ENCODE data around the gene SLC25A26.

The SLC25A26 gene

DNA sequence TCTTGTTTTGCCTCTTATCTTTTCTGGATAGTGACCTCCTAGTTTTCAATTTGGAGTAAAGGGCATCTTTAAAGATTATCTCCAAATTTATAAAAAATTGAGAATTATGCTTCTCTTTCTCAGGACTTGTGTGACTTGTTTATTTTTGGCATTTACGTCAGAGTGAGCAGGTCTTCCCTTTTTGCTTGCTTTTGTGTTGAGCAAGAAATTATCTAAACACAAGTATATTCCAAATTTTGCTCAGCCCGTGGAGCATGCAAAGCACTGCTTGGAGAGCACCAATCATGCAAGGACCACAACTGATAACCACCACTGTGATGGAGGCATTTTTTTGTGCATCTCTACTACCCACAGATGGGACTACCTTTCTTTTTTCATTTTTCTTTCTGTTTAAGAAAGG, 7.1 kb downstream of the SLC25A26 start:
- no peak for DNase-seq

DNA sequence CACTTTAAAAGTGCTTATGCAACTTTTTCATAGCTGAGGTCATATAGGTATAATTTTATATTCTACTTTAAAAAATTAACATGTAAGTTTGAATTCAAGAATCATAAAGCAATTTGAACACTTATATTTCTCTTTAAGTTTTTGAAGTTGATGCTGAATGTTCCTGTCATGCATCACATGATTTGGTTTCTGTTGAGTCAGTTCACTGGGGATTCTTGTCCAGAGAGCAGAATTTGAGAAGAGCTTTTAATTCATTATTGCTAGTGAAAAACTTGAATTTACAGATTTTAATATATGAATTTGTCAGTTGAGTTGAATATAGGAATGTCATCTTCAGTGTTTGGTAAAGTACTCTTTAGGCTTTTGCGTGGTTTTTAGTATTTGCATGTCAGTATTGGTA, 7.9 kb downstream of the SLC25A26 start:
- no peak for DNase-seq

DNA sequence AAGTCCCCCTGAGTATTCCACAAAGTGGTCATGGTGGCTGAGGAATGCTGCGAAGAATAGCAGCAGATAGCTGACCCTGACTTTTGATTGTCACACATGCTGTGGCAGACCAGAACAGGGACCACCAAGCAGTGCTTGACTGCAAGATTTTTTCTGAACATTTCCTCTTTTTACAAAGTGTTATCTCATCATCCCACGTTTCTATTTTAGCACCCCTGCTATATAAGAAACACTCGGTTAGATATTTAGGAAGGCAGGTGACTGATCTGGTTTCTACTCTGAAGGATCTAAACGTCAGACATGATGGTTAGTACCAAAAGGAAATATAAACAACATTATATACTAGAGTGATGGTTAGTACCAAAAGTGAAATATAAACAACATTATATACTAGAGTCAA, 9.1 kb downstream of the SLC25A26 start:
- no peak for DNase-seq

DNA sequence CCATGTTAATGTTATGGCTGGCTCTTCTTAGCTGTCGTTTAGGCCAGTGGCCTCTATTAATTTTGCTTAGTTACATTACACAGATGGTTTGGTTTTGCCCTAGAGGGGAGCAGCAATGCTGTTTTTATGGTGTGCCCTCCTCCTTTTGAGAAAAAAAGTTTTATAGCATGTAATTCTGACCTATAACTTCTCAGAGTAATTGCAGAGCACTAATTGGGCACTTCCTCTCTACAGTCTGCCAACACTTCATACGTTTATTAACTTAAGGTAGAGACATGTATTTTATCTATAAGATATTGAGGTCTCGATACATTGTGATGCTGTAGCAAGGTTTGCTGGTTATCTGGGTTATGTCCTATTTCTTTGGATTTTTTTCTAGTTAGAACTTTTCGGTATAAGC, 12.2 kb downstream of the SLC25A26 start:
- no peak for DNase-seq

DNA sequence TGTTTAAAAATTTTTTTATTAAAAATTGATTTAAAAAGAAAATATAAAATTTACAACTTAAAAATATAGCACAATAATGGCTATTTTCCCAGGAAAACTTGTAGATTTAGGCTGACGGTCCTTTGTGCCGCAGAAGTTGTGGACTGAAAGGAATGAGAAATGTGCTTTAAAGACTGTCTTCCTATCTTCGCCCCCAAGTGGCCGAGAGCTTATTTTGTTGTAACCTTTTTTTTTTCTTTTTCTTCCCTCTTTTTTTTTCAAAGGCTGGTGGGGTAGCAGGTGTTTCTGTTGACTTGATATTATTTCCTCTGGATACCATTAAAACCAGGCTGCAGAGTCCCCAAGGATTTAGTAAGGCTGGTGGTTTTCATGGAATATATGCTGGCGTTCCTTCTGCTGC, 15.5 kb downstream of the SLC25A26 start:
- DNase-seq, result no peak

DNA sequence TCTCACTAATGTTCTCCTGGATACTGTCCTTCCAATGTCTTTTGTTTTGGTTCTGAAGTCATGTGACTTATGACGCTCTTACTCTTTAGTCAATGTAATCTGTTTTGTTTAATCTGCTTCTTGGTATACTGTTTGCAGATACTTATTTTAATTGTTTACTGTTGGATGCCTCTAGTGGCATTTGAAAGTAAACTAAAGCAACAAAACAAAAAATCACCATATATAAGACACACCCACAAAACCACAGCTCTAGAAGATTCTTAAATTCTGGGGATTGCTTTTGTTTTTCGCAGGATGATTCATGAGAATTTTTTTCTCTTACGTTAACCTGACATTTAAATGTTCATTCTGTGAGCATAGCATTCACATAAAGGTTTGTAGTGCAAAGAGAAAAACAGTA, 16.8 kb downstream of the SLC25A26 start:
- DNase-seq, result no peak

DNA sequence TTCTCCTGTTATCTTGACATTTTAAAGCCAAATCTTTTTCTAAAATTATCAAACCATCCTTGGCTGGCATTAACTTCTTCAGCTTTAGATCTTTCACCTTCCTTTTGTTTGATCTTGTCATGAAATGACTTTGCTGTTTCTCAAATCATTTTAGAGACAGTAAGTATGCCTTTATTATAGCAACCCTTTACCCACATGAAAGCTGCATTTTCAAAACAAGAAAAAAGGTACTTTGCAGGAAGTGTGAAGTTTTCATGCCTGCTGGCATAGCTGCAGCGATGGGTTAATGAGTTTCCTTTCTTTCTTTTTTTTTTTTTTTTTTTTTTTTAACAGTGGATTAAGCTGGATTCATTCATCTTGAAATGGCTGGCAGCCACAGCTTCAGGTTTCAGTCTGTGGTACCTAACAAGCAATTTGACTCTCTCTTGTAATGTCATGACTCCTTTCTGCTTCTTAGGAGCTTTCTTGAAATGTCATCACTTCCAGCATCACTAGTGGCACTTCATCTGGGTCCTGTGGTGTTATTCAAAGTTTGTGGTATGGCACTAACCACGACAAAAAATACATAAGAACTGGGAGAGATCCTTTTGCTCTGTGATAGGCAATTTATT, 18.8 kb downstream of the SLC25A26 start:
- no peak for DNase-seq

DNA sequence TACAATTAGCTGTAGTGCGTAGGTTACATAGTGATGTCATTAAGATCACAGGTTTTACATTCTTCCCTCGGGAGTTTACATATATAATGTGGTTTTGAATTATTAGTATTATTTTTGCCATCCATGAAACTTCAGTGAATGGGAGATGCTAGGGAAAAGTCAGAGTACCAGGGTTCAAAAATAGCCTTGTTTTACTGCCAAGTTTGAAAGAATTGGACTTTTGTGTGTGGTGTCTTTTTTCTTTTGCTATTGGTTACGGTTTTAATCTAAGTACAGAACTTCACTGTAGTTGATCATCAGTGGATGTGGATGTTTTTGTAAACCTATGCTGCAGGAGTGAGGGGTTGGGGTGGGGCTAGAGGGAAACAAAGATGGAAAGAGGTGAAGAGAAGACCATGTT, 20.7 kb downstream of the SLC25A26 start:
- DNase-seq, result no peak

DNA sequence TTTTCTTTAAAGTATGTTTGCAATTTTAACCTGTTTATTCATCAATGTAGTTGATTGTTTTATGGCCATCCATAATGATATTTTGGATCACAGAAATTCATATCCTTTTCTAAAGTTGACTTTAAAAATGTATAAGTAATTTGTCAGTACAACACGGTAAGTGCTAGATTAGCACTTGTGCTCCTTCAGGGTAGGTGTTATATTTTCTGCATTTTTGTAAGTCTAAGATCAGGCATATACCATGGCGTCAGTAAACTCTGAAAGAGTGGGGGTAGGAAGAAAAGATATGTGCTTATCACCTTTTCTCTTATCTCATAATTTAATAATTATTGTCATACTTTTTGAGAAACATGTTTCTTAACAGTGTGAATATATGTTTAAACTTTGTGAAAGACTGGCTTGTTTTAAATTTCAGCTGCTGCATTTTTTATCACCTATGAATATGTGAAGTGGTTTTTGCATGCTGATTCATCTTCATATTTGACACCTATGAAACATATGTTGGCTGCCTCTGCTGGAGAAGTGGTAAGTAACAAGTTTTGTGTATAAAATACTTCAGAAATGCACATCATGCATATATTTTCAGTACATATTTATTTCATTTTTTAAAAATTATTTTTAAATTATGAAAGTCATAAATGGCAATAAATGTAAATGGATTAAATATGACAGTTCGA, 22.1 kb downstream of the SLC25A26 start:
- DNase-seq, result no peak

DNA sequence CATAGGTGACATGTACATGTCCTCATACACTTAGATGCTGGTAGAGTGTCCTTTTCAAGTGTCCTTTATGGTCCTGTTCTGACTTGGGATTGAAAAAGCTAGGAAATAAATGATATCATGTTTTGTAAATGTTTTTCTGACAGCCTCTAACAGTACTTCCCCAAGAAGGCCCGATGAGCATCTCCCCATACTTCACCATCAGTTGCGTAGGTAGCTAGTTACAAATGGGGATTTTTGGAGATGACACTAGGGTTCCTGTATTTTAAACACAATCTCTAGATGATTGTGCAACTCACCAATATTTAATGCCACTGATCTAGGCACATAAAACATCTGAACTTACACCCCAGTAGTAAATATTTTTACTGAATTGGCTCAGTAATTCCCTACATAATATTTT, 27.8 kb downstream of the SLC25A26 start:
- no peak for DNase-seq

DNA sequence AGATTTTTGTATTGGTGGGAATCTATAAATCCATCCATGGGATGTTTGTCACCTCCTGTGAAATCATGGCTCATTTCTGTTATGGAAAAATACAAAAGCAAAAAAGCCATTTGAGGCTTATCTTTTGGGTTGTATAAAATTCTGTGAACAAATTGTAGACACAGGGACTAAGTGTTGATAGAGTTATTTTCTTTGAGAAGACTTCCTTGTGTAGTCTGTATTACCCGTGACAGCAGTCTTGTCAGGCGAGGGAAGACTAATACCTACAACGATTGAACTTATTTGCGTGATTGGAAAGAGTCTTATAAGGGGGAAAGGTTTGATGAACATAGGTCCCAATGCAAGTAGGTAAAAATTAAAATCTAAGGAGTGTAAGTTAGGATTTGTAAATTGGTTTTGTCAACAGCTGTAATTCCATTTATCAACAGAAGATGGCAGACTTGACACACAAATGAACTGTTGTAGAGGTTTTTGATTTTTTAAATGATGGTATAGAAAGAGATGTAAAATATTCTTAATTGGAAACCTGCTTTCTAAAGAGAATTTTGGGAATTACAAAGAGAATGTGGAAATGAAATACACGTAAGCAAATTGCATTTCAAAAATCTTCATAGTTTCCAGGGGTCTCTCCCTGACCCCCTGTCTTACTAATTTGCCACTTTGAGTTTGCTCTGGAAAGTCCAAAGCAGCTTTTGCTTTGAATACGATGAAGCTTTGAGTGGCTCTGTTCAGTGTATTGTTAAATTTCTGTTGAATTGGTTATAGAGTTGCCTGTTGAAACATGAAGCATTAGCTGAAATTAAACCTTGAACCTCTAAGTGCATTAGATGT, 33.2 kb downstream of the SLC25A26 start:
- DNase-seq, result no peak

DNA sequence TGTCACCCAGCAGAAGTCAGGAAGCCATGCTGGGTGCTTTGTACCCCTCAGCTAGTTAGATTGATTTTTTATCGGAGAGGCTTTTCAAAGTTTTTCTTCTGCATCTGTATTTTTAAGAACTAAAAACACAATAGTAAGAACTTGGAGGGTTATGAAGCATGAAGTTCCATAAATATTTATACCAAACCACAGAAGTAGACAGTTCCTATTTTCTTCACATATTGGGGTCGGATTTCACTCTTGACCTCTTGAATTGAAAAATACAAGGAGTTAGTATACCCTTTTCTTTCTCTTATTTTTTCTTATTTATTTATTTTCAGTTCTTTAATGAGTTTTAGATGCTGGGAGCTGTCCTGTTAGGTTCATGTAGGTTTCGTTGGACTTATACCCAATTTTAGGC, 35.1 kb downstream of the SLC25A26 start:
- no peak for DNase-seq

DNA sequence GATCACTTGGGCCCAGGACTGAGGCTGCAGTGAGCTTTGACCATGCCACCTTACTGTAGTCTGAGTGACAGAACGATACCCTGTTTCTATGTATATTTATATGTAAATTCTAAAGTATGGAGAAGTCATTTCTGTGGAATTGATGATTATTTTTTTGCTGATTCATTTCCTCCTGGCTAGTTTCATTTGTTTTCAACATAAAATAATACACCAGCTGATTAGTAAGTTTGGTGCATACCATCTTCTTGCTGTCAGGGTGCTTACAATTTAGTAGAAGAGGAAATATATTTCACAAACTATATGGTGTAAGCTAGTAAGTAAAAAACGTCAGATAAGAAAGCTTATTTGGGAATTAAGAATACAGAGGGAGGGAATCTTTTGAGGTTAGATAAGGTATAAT, 36.0 kb downstream of the SLC25A26 start:
- DNase-seq, result no peak

DNA sequence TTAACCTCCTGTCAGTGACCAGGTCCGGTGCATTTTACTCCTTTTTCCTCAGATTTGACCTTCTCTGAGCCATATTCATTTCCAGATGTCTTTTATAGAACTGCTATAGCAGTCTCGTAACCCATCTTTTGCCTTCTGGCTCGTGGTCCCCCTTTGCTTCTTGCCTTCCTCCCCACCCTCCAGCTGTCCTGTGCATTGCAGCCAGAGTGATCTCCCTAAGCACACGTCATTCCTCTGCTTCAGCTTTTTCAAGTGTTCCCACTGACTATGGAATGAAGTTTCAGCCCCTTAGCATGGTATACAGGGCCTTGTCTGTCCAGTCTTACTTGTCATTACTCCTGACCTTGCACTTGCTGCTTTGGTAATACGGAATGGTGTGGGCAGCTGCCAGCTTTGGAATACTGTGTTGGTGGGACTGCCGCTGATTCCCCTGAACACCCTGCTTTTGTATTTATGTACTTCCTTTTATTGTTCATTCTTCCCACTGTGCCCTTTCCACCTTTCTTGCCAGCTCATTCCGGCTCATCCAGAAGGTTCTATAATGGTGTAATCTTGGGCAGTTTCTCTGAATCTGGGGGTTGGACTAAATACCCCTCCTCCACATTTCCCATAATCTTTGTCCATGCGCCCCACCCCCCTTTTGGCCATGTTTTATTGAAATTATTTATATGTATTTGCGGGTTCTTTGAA, 38.9 kb downstream of the SLC25A26 start:
- no peak for DNase-seq

DNA sequence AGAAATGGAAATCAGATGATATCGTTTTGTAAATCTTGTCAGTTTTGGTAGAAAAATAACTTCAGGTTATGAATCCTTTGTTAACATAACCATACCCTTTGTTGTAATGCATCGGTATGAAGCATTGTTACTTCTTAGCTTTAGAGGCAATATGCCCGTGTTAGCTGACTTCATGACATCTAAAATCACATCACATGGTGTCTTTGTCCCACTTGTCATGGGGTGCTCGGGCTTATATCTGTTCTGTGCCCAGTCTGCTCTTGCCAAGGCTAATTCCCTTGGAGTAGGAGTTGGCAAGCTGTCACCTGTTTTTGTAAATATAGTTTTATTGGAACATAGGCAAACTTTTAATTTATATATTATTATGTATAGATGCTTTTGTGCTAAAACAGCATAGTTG, 39.6 kb downstream of the SLC25A26 start:
- no peak for DNase-seq

DNA sequence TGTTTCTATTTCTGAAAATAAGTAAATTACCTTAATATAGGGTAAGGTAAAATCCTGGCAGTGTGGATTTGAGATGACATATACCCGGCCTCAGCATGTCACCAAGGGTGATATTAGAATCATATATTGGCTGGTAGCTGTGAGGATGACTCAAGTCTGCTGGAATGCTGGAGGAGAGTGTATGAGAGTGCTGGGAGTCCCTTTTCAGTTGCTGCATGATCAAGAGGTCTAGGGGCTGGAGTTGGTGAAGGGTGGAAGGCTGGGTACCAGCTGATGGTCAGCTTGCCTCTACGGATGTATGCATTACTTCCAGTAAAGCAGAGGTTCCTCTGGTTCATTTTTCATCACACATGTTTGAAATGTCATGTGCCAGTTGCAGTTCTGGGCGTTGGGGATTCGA, 40.6 kb downstream of the SLC25A26 start:
- DNase-seq, result no peak

DNA sequence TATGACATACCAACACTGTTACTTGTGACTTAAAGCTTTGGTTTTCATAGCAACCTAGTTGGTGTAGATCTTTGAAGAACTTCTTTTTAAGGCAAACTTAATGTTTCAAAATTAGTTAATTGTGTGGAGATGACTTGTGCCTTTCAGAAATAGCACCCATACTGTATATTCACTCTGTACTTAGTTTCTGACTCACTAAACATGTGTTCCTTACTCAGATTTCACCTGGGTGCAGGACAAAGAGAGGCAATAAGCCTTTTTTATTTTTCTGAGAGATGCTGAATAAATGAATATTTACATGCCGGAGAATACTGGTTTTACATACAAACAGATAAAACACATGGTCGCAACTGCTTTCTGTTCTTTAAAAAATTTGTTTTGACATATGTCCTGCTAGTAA, 44.8 kb downstream of the SLC25A26 start:
- no peak for DNase-seq

DNA sequence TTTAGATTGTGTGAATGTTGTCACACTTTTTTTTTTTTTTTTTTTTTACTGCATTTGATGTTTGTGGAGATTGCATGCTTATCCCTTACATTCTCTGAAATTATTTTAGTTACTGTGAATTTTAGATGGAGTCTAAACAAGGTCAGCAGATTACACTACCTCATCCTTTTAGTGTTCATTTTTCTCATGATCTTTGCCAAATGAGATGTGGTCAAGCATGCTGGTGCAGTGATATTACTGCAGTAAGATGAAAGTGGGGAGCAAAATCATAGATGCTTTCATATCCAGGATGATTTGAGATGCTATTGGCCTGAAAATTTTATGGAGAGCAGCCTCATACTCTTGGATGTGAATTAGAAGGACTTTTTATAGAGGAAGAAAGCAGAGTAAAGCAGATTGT, 45.8 kb downstream of the SLC25A26 start:
- no peak for DNase-seq

DNA sequence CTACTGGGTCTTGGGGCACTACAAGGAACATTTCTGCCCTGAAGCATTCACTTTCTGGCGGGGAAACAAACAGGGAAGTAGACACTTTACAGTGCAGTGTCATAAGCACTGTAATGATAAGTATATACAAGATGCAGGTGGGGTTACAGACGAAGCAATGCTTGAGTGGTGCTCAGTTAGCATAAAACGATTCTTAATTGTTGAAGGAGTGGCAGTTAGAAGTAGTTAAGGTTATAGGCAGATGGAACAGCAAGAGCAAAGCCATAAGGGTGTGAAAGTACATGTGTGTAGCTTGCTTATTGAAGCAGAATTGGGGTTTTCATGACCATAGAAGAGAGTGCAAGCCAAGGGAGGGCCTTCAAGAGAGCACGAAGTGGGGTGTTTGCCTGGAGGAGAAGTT, 46.2 kb downstream of the SLC25A26 start:
- no peak for DNase-seq

DNA sequence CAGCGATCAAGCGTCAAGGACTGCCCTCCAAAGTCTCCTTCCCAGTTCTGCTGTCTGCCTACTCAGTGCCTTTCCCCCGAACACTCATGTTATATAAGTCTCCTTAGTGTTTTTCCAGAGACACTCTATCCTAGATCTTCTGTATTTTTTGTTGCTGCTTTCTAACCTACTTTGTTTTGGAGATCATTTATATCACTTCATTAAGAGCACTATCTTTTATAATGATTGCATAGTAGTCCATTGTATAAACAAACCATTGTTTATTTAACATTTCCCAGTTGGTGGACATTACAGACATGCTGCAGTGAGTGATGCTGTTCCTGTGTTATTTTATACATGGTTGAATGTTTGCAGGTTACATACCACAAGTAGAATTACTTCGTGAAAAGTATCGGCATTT, 47.1 kb downstream of the SLC25A26 start:
- DNase-seq, result no peak

DNA sequence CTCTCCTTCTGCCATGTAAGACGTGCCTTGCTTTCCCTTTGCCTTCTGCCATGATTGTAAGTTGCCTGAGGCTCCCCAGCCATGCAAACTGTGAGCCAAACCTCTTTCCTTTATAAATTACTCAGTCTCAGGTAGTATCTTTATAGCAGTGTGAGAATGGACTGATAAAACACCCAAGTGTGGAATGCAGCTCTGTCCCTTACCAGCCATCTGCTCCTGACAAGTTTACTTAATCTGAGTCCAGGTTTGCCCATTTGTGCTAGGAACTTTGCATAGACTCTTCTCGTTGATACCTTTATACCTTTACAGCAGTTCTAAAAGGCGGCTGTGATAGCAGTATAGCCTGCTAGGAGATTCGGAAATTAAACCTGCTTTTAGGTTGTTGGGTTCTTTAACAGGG, 48.1 kb downstream of the SLC25A26 start:
- no peak for DNase-seq

DNA sequence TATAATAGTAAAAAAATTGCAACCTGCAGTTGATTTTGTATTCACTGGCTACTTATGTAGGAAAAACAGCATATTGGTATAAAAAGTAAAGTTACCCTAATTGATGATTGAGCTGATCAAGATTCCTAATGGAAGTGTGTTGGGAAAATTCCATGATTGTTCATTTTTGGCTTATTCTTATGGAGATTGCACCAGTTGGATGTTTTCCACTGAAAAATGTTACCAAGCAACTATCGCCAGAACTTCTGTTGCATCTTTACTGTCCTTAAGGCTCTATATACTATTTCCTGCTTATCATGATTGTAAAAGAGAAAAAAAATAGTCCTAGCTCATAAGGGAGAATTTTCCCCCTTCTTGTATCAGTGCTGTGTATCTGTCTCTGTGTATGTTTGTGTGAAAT, 48.6 kb downstream of the SLC25A26 start:
- DNase-seq, result no peak

DNA sequence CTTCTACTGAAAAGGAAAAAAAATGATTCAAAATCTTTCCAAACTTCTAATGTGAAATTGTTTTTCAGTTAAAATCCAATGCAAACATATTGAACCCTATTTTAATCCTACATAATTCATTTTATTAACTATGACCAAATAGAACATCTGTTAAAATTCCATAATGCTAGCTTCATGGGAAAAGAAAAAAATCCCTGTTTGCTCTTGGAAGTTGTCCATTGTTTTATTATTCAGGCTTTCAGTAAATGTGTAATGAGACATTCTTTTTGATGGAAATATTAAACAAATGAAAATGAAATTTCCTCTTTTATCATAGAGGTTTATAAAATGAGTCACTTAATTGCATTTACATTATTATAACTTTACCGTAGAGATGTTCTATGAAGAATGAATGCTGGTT, 49.5 kb downstream of the SLC25A26 start:
- no peak for DNase-seq

DNA sequence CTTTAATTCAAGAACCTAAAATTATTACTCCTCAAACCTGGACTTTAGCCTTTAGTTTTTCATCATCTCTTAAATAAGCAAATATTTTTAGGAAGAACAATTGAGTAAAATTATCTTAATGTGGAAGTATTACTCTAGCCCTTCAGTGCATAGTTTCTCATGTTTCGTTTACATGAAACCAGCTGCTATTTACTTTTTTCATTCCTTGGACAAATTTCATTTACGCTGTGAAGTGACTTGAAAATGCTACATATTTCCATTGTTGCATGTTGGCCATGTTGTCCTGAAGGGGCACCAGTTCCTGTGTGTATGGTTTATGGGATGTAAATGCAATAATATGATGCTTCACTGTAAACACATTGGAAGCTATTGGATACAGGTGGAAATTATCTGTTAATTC, 49.9 kb downstream of the SLC25A26 start:
- no peak for DNase-seq
